GM19025 (cell line): ENCODE results near the gene HS2ST1.
"Not testable (repeated sequence)": the region's sequence is repeated elsewhere in the genome, so short reads cannot be mapped to it uniquely, and the experiment has no call there.

Experiments used
- ATAC-seq: cut with Tn5 transposase; IDR thresholded peaks from one replicate; pipeline ENCODE4 v1.9.1; 2021; ENCODE audit warnings: mild to moderate bottlenecking, low read depth, moderate library complexity; ENCODE audit not compliant: unreplicated experiment

HS2ST1 gene

DNA sequence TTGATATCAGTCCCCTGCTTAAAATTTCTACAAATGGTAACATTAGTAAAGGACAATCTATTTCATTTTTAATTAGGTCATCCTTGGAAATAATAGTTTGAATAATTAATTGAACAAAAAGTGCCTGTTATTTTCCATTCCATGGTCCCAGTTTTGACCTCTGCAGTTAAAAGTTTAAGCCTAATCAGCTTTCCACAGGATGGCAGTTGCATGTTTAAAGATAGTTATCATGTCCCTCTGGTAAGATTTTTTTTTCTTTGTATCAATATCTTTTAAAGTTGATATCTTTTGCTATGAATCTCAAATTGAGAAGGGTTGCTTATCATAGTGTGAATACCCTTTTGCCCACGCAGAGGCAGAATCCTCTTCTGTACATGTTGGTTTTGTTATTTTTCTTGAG is 90.4 kb downstream of the HS2ST1 start:
- no peak for ATAC-seq

- ATAC-seq = peak; percentile 61
Measured at GRCh38 chr1:87007323-87007722, 92.9 kb downstream of the HS2ST1 start.

DNA sequence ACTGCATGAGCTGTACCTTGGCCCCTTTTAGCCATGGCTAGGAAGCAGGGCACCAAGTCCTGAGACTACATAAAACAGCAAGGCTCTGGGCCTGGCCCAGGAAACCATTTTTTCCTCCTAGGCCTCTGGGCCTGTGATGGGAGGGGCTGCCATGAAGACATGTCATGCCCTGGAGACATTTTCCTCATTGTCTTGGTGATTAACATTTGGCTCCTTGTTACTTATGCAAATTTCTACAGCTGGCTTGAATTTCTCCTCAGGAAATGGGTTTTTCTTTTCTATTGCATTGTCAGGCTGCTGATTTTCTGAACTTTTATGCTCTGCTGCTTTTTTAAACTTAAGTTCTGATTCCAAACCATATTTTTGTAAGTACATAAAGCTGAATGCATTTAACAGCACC is 99.0 kb downstream of the HS2ST1 start:
- not testable (repeated sequence) for ATAC-seq

DNA sequence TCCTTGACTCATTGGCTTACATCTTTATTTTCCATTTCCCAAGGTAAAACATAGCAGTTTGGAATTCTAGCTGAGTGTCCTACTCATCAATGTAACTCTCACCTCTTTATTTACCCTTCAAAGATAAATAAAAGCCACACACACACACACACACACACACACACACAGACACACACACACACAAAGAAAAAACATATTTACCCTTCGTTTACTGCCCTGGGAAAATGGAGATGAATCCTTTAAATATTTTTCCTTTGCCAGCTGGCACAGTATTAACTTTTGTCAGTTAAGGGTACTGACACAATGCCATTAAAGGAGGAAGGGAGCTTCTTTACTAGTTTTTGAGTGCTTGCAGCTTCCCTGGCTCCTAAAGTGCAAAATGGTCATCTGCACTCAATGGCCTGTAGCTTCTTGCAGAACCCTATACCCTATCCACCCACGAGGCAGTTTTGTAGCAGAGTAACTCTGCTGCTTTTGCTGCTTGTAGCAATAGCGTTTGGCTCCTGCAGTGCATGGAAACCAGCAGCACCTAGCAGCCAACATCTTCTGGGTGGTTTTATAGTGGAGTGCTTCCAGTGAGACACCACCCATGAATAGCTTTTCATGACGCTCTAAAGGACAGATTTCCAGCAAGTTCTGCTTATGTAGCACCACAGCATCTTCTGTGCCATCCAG is 103.7 kb downstream of the HS2ST1 start:
- no peak for ATAC-seq

DNA sequence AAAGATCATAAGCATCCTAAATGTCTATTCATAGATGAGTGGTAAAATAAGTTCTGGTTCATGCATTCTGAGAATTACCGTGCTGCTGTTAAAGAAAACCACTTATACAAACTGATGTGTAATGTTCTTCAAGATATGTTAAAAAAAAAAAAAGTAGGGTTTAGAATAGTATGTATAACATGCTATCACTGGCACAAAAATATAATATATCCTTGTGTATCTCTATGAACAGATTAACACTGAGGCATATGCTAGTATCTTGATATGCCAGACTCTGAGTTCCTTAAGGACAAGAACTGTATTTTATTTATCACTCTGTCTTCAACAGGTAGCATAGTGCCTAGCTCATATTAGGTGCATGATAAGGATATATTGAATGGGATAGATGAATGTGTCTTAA is 108.9 kb downstream of the HS2ST1 start:
- no peak for ATAC-seq

DNA sequence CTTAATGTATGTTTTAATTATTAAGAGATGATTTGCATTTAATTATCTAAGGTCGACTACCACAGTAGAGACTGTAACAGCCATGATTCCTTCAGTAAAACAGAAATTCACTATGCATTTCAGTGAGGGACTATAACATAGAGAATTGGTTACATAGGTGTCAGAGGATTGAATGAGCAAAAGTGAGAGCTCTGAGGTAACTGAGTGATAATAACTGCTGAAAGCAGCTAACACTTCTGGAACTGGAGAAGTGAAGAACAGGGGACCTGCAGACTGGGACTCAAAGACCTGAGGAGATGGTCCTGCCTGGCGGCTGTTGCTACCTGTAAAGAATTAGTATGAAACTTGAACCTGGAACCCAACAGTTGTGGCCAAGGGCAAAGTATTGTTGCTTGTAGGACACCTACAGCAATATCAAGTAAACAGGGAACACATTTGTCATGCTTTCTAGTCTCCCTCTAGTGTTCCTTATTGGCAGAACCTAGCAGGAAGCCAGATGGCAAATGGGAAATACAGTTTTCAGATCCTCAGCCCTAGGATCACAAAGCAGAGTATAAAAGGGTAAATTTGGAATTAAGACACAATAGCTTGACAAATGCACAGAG is 110.6 kb downstream of the HS2ST1 start:
- ATAC-seq = no peak

GRCh38 chr1:87027561-87027960 is 113.1 kb downstream of the HS2ST1 start:
- ATAC-seq = not testable (repeated sequence)

GRCh38 chr1:87028576-87028975 is 114.1 kb downstream of the HS2ST1 start:
- ATAC-seq = no peak

- peak; percentile 96 for ATAC-seq
Measured at GRCh38 chr1:87030740-87031690, 116.6 kb downstream of the HS2ST1 start.

GRCh38 chr1:87034351-87034750 is 119.9 kb downstream of the HS2ST1 start:
- no peak for ATAC-seq

DNA sequence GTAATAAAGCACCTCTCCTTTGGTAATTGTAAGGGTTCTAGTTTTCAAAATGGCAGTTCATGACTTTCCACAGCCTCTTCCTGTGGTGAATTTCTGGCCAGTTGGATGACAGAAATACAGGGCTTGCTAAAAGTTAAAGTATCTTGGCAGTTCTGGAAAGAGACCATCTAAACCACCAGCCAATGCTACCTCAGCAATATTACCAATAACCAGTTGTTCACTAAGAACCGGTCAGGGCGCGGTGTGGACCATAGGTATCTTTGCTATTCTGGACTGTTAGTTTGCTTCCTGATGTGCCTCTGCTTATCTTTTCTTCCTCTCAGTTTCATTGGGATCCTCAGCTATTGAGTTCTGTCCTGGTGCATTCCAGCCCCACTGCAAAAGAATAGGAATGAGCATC is 124.7 kb downstream of the HS2ST1 start:
- ATAC-seq = no peak

DNA sequence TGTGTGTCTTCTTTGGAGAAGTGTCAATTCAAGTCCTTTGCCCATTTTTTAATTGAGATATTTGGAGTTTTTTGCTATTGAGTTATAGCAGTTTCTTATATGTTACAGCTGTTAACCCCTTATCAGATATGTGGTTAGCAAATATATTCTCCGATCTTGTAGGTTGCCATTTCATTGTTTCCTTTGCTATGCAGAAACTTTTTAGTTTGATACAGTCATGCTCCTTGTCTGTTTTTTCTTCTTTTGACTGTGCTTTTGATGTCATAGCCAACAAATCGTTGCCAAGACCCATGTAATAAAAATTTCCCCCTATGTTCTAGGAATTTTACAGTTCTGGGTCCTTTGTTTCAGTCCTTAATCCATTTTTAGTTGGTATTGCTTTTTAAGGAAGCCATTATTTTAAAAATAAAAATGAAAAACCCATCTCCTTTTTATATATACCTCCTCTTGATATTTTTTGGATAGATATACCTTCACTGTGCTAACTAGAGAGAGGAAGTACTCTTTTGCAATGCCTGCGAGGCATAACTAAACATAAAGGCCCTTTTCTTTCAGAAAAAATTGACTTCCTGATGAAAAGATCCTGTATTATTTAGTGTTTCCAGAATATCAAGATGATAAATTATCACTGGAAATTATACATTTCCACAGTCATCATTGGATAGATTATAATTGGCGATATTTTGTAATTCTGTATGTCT is 127.8 kb downstream of the HS2ST1 start:
- ATAC-seq = no peak

- peak; percentile 50 for ATAC-seq
Measured at GRCh38 chr1:87044424-87044823, 130.0 kb downstream of the HS2ST1 start.

GRCh38 chr1:87044840-87045239 is 130.4 kb downstream of the HS2ST1 start:
- peak; percentile 39 for ATAC-seq

GRCh38 chr1:87045761-87046304 is 131.4 kb downstream of the HS2ST1 start:
- peak; percentile 41 for ATAC-seq

DNA sequence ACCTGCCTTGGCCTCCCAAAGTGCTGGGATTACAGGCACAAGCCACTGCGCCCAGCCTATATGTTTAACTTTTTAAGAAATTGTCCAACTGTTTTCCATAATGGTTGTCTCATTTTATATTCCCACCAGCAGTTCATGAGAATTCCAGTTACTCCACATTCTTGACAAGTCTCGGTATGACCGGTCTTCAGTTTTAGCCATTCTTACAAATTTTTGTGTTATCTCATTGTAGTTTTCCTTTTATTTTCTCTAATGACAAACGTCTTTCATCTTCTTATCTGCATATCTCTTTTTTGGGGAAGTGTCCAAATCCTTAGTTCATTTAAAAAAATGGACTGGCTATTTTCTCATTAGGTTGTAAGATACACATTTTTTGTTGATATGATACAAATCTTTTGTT is 132.5 kb downstream of the HS2ST1 start:
- no peak for ATAC-seq

DNA sequence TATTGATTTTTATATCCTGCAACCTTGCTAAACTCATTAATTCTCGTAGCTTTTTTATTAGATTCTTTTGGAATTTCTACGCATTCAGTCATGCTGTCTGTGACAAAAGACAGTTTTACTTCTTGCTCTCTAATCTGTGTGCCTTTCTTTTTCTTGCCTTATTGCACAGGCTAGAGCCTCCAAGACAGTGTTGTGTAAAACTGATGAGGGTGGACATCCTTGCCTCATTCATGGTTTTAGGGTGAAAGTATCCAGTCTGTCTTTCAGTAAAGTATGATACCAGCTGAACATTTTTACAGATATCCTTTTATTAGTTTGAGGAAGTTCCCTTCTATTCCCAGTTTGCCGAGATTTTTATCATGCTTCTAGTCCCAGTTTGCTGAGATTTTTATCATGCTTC is 133.8 kb downstream of the HS2ST1 start:
- ATAC-seq = no peak

DNA sequence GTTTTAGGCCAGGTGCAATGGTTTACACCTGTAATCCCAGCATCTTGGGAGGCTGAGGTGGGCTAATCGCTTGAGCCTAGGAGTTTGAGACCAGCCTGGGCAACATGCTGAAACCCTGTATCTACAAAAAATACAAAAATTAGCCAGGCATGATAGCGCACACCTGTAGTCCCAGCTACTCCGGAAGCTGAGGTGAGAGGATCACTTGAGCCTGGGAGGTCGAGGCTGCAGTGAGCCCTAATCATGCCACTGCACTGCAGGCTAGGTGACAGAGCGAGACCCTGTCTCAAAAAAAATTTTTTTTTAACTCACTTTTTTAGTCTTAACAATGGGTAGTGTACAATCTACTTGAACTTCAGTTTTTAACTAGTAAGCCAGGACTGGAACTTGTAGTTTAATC is 137.5 kb downstream of the HS2ST1 start:
- ATAC-seq = no peak

DNA sequence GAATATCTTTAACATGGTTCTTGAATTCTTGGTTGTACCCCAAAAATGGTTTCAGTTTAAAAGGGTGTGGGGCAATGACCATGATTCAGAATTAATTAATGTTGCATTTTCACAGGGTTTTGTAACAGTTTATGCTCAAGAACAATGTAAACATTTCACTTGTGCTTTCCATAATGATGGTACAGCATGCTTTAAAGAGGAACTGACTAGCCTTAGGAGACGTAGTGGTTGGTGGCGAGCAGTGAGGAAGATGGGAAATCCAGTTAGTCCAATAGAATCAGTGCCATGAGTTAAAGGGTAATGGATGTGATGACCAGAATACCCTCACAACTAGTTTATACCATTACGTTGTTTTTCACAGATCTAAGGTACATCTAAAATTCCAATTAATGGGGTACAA is 138.0 kb downstream of the HS2ST1 start:
- no peak for ATAC-seq

DNA sequence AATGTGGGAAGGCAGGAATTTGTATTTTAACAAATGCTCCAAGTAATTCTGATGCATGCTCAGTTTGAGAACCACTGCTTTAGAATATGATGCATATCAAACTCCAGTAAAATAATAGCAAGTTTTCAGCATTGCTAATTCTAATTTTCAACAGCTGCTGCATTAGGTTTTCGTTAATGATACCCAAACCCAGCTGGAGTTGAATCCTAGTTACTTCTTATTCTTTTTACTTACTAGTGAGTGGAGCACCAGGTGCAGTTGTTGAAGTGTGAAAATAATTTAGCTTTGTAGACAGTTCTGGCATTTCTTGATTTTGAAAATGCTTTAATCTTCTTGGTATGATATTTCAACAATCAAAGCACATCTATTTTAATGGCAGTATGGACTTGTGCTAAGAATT is 138.5 kb downstream of the HS2ST1 start:
- ATAC-seq = no peak
